Measurements from ENCODE around the gene BTRC.

DNA sequence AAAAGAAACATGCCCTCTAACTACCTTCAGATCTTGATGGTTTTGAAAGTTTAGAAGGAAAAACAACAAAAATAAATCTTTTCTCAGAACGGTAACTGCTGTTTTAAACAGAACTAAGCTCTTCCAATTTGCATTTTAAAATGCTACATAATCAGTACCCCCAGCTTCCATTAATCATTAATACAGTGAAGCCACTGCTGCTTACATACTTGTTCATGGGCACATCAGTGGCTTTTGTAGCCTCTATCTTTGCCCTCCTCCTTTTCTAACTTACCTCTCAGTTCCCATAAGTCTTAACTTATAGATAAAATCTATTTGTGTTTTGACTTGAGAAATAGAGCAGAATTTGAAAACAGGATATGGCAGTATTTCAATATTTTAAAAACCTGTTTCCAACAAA is 125.0 kb downstream of the BTRC start:
- TF ChIP-seq ZNF274 (IDR thresholded peaks at IDR 0.05; ENCODE audit: insufficient read depth, insufficient read length) (no peak), EZH2 (IDR thresholded peaks at IDR 0.05; ENCODE audit: borderline replicate concordance, control insufficient read depth, low read depth, low read length) (no peak), YBX1 (IDR thresholded peaks at IDR 0.05) (no peak), USF1 (IDR thresholded peaks at IDR 0.05; ENCODE audit: borderline replicate concordance, extremely low read length, insufficient read depth, low read depth, low read length) (no peak), MTA3 (IDR thresholded peaks at IDR 0.05; ENCODE audit: borderline replicate concordance, low read length) (no peak)
- TF ChIP-seq, protein P1, sequence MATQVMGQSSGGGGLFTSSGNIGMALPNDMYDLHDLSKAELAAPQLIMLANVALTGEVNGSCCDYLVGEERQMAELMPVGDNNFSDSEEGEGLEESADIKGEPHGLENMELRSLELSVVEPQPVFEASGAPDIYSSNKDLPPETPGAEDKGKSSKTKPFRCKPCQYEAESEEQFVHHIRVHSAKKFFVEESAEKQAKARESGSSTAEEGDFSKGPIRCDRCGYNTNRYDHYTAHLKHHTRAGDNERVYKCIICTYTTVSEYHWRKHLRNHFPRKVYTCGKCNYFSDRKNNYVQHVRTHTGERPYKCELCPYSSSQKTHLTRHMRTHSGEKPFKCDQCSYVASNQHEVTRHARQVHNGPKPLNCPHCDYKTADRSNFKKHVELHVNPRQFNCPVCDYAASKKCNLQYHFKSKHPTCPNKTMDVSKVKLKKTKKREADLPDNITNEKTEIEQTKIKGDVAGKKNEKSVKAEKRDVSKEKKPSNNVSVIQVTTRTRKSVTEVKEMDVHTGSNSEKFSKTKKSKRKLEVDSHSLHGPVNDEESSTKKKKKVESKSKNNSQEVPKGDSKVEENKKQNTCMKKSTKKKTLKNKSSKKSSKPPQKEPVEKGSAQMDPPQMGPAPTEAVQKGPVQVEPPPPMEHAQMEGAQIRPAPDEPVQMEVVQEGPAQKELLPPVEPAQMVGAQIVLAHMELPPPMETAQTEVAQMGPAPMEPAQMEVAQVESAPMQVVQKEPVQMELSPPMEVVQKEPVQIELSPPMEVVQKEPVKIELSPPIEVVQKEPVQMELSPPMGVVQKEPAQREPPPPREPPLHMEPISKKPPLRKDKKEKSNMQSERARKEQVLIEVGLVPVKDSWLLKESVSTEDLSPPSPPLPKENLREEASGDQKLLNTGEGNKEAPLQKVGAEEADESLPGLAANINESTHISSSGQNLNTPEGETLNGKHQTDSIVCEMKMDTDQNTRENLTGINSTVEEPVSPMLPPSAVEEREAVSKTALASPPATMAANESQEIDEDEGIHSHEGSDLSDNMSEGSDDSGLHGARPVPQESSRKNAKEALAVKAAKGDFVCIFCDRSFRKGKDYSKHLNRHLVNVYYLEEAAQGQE (IDR thresholded peaks at IDR 0.05; ENCODE audit: low read depth, low read length) = no peak
- TF ChIP-seq, protein P2, sequence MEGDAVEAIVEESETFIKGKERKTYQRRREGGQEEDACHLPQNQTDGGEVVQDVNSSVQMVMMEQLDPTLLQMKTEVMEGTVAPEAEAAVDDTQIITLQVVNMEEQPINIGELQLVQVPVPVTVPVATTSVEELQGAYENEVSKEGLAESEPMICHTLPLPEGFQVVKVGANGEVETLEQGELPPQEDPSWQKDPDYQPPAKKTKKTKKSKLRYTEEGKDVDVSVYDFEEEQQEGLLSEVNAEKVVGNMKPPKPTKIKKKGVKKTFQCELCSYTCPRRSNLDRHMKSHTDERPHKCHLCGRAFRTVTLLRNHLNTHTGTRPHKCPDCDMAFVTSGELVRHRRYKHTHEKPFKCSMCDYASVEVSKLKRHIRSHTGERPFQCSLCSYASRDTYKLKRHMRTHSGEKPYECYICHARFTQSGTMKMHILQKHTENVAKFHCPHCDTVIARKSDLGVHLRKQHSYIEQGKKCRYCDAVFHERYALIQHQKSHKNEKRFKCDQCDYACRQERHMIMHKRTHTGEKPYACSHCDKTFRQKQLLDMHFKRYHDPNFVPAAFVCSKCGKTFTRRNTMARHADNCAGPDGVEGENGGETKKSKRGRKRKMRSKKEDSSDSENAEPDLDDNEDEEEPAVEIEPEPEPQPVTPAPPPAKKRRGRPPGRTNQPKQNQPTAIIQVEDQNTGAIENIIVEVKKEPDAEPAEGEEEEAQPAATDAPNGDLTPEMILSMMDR (IDR thresholded peaks at IDR 0.05 in 2 of 3, conservative IDR thresholded peaks at IDR 0.05 in 1 of 3; ENCODE audit: control insufficient read depth in 2 of 3, extremely low read depth in 1 of 3, insufficient read depth in 1 of 3, low read depth in 3 of 3, low read length in 3 of 3) = no peak

Measured in GM12878 (cell line).